ENCODE results near the gene RYR2.

- TF ChIP-seq CTCF (IDR thresholded peaks at IDR 0.05 in 2 of 3, conservative IDR thresholded peaks at IDR 0.05 in 1 of 3; ENCODE audit: insufficient read depth in 2 of 3, low read depth in 1 of 3, low read length in 3 of 3) (no peak), EP300 (IDR thresholded peaks at IDR 0.05; ENCODE audit: low read length) (no peak), KDM1A (IDR thresholded peaks at IDR 0.05) (no peak), EZH2 (IDR thresholded peaks at IDR 0.05; ENCODE audit: borderline replicate concordance, low read depth, low read length) (no peak), GMEB1 (CRISPR knock-in tag; IDR thresholded peaks at IDR 0.05) (no peak), ZBTB40 (IDR thresholded peaks at IDR 0.05) (no peak), ZBTB40 (CRISPR knock-in tag; IDR thresholded peaks at IDR 0.05) (no peak), TRIM25 (IDR thresholded peaks at IDR 0.05; ENCODE audit: borderline replicate concordance) (no peak), TOE1 (IDR thresholded peaks at IDR 0.05; ENCODE audit: borderline replicate concordance) (no peak), TOE1 (CRISPR knock-in tag; IDR thresholded peaks at IDR 0.05; ENCODE audit: borderline replicate concordance, low read depth) (no peak), SRSF9 (IDR thresholded peaks at IDR 0.05; ENCODE audit: borderline replicate concordance, low read depth, low read length) (no peak), BRCA1 (IDR thresholded peaks at IDR 0.05) (no peak), BRCA1 (CRISPR knock-in tag; IDR thresholded peaks at IDR 0.05) (no peak), STAT5B (CRISPR knock-in tag; IDR thresholded peaks at IDR 0.05) (no peak), ZFPM2 (CRISPR knock-in tag; IDR thresholded peaks at IDR 0.05) (no peak)
Measured at GRCh38 chr1:237249120-237249519, 207.1 kb downstream of the RYR2 start.
